ENCODE data around the gene PDE1A.

DNA sequence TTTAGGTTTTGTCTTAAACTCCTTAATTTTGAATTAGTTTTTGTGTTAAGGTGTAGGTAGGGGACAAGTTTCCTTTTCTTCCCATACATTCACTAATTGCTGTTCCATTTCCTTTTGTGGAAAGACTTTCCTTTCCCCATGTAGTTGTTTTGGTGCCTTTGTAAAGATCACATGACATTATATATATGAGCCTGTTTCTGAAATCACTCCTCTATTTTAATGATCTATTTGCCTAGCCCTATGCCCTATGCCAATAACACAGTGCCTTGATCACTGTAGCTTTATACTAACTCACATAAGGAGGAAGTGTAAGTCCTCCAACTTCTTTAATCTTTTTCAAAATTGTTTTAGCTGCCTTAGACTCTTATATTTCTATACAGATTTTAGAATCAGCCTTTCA, 229.3 kb downstream of the PDE1A start:
- TF ChIP-seq, protein P1, sequence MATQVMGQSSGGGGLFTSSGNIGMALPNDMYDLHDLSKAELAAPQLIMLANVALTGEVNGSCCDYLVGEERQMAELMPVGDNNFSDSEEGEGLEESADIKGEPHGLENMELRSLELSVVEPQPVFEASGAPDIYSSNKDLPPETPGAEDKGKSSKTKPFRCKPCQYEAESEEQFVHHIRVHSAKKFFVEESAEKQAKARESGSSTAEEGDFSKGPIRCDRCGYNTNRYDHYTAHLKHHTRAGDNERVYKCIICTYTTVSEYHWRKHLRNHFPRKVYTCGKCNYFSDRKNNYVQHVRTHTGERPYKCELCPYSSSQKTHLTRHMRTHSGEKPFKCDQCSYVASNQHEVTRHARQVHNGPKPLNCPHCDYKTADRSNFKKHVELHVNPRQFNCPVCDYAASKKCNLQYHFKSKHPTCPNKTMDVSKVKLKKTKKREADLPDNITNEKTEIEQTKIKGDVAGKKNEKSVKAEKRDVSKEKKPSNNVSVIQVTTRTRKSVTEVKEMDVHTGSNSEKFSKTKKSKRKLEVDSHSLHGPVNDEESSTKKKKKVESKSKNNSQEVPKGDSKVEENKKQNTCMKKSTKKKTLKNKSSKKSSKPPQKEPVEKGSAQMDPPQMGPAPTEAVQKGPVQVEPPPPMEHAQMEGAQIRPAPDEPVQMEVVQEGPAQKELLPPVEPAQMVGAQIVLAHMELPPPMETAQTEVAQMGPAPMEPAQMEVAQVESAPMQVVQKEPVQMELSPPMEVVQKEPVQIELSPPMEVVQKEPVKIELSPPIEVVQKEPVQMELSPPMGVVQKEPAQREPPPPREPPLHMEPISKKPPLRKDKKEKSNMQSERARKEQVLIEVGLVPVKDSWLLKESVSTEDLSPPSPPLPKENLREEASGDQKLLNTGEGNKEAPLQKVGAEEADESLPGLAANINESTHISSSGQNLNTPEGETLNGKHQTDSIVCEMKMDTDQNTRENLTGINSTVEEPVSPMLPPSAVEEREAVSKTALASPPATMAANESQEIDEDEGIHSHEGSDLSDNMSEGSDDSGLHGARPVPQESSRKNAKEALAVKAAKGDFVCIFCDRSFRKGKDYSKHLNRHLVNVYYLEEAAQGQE (IDR thresholded peaks at IDR 0.05; ENCODE audit: insufficient read depth in 1 of 2, low read depth in 2 of 2, low read length in 2 of 2), result no peak
- TF ChIP-seq TAF1 (IDR thresholded peaks at IDR 0.05; ENCODE audit: borderline replicate concordance, insufficient read depth, low read length), result no peak
- no peak for TF ChIP-seq POLR2AphosphoS5 (IDR thresholded peaks at IDR 0.05; ENCODE audit: low read depth, low read length)
